Measurements from ENCODE around the gene UBL3. TPM values are rescaled to one million over a fixed set of nuclear protein-coding genes. Genes with fewer than 3 reads are reported as not detected.

The UBL3 gene
- total RNA-seq, 1 experiment from 2014 or later = 10.7 TPM

- no peak for ATAC-seq
- no TSS peak for BruUV-seq (replicated peaks)
Measured at GRCh38 chr13:29750183-29750530, 100.3 kb downstream of the UBL3 start.

GRCh38 chr13:29749401-29750182 lies 100.8 kb downstream of the UBL3 start:
- ATAC-seq = no peak
- H3K36me3 ChIP-seq (ENCODE audit: control insufficient read depth in 1 of 2, insufficient read depth in 2 of 2, low read length in 2 of 2) = no peaks in the 10 kb centered on the region
- TF ChIP-seq FOSL1 (IDR thresholded peaks at IDR 0.05; ENCODE audit: low read depth) (no peak), CEBPB (IDR thresholded peaks at IDR 0.05; ENCODE audit: low read depth) (no peak), CBX3 (IDR thresholded peaks at IDR 0.05; ENCODE audit: low read depth) (no peak), MAX (IDR thresholded peaks at IDR 0.05) (no peak), ATF3 (IDR thresholded peaks at IDR 0.05) (no peak), RAD21 (IDR thresholded peaks at IDR 0.05; ENCODE audit: low read depth) (no peak), EZH2phosphoT487 (IDR thresholded peaks at IDR 0.05; ENCODE audit: borderline replicate concordance) (no peak), ZFX (IDR thresholded peaks at IDR 0.05) (no peak), ZNF274 (IDR thresholded peaks at IDR 0.05; ENCODE audit: low read depth, low read length) (no peak), ELF1 (IDR thresholded peaks at IDR 0.05; ENCODE audit: borderline replicate concordance, low read depth) (no peak), SIN3A (IDR thresholded peaks at IDR 0.05; ENCODE audit: low read depth) (no peak), TCF7L2 (IDR thresholded peaks at IDR 0.05; ENCODE audit: borderline replicate concordance, extremely low read depth, insufficient read depth, insufficient read length) (no peak)
- intact Hi-C loops (cut with micrococcal nuclease) = no loop called here
- H3K79me2 ChIP-seq (ENCODE audit: insufficient read depth, low read length) = no peaks in the 10 kb centered on the region
- no peak overlapping the region for H2AFZ ChIP-seq (ENCODE audit: low read depth, low read length, poor library complexity, severe bottlenecking)
- ChIA-PET CTCF (no interaction called here), RAD21 (ENCODE audit: low non-redundant PET in 1 of 2, low total read pairs in 2 of 2, uncharacterized antibody in 2 of 2, unreplicated experiment in 2 of 2) (no interaction called here), POLR2A (no interaction called here)
- no peak overlapping the region for H3K4me3 ChIP-seq (replicated peaks in 1 of 2; ENCODE audit: low read depth in 1 of 2, low read length in 2 of 2)
- H3K9me2 ChIP-seq (ENCODE audit: insufficient read depth) = no peaks in the 10 kb centered on the region
- H4K20me1 ChIP-seq (ENCODE audit: insufficient read depth) = no peaks in the 10 kb centered on the region
- H3K27ac ChIP-seq (ENCODE audit: low read depth, low read length) = no peak overlapping the region
- peaks cover 14% of the 10 kb centered on the region; the same call in 1 of the 2 replicates for H3K27me3 ChIP-seq (ENCODE audit: insufficient read depth, low read length)
- peaks cover 0 to under 1% of the 10 kb centered on the region in 2 experiments; a peak in 1 of 4 replicates for H3K4me1 ChIP-seq (ENCODE audit: control insufficient read depth in 1 of 2, insufficient read depth in 2 of 2, low read length in 2 of 2)
- no peak overlapping the region for H3K4me2 ChIP-seq (ENCODE audit: low read length)
- BruUV-seq (replicated peaks) = no TSS peak
- H3K9ac ChIP-seq (ENCODE audit: low read length) = no peak overlapping the region
- no peaks in the 10 kb centered on the region for H3K9me3 ChIP-seq (ENCODE audit: control insufficient read depth in 1 of 2, insufficient read depth in 1 of 2, low read depth in 1 of 2, low read length in 2 of 2)
- no peak for DNase-seq (ENCODE audit: low read depth, low spot score)

More at GRCh38 chr13:29750183-29750530, 100.3 kb downstream of the UBL3 start:
- no peaks in the 10 kb centered on the region for H4K20me1 ChIP-seq (ENCODE audit: insufficient read depth)
- no peaks in the 10 kb centered on the region for H3K79me2 ChIP-seq (ENCODE audit: insufficient read depth, low read length)
- H3K4me3 ChIP-seq (replicated peaks in 1 of 2; ENCODE audit: low read depth in 1 of 2, low read length in 2 of 2) = no peak overlapping the region
- peaks cover 0 to 3% of the 10 kb centered on the region in 2 experiments; a peak in 1 of 4 replicates for H3K4me1 ChIP-seq (ENCODE audit: control insufficient read depth in 1 of 2, insufficient read depth in 2 of 2, low read length in 2 of 2)
- H3K4me2 ChIP-seq (ENCODE audit: low read length) = no peak overlapping the region
- CTCF ChIA-PET = no interaction called here
- no peak for TF ChIP-seq ELF1 (IDR thresholded peaks at IDR 0.05; ENCODE audit: borderline replicate concordance, low read depth)
- no peak for TF ChIP-seq EZH2 (IDR thresholded peaks at IDR 0.05)
- no peak for TF ChIP-seq MAX (IDR thresholded peaks at IDR 0.05)
- TF ChIP-seq SIN3A (IDR thresholded peaks at IDR 0.05; ENCODE audit: low read depth) = no peak
- TF ChIP-seq ZFX (IDR thresholded peaks at IDR 0.05) = no peak
- TF ChIP-seq SRF (IDR thresholded peaks at IDR 0.05; ENCODE audit: low read depth) = no peak
- H2AFZ ChIP-seq (ENCODE audit: low read depth, low read length, poor library complexity, severe bottlenecking) = no peak overlapping the region
- no peak overlapping the region for H3K27ac ChIP-seq (ENCODE audit: low read depth, low read length)
- peaks cover 10% of the 10 kb centered on the region; the same call in 1 of the 2 replicates for H3K27me3 ChIP-seq (ENCODE audit: insufficient read depth, low read length)
- intact Hi-C loops (cut with micrococcal nuclease) = no loop called here
- DNase-seq (ENCODE audit: low read depth, low spot score) = no peak
- no peaks in the 10 kb centered on the region for H3K9me3 ChIP-seq (ENCODE audit: control insufficient read depth in 1 of 2, insufficient read depth in 1 of 2, low read depth in 1 of 2, low read length in 2 of 2)
- POLR2A ChIA-PET = no interaction called here
- RAD21 ChIA-PET (ENCODE audit: low non-redundant PET in 1 of 2, low total read pairs in 2 of 2, uncharacterized antibody in 2 of 2, unreplicated experiment in 2 of 2) = no interaction called here
- H3K36me3 ChIP-seq (ENCODE audit: control insufficient read depth in 1 of 2, insufficient read depth in 2 of 2, low read length in 2 of 2) = no peaks in the 10 kb centered on the region
- H3K9me2 ChIP-seq (ENCODE audit: insufficient read depth) = no peaks in the 10 kb centered on the region
- H3K9ac ChIP-seq (ENCODE audit: low read length) = no peak overlapping the region
